A673 (cell line): ENCODE data around the gene MAML1. TPM values are rescaled to one million over a fixed set of nuclear protein-coding genes. Genes with fewer than 3 reads are reported as not detected.

Source experiments
- BruUV-seq: library from RNA; stranded (reverse); fragments of 400-500 nt; replicated peaks from 2 replicates; lab custom pipeline; 2021; lab: Mats Ljungman, UMichigan
- CTCF ChIA-PET: fragments of 300-600 bp; sonication (Branson Sonifier 250); formaldehyde crosslinking; loops from one replicate; lab custom pipeline; 2022; ENCODE audit warnings: antibody characterized with exemption; lab: Charles Lee
- POLR2A ChIA-PET: fragments of 300-600 bp; sonication (Branson Sonifier 250); formaldehyde crosslinking; loops from one replicate; lab custom pipeline; 2022; ENCODE audit warnings: antibody characterized with exemption; ENCODE audit not compliant: low non-redundant PET; lab: Charles Lee
- DNase-seq: peaks from one replicate; pipeline ENCODE4 v3.0.0-alpha.2; 2015; ENCODE audit warnings: low spot score
- H3K27ac ChIP-seq: fragments of 200-600 bp; sonication (generic); 2 replicates; pipeline ENCODE4 v1.5.1; 2016; ENCODE audit warnings: mixed run types, low read depth, mild to moderate bottlenecking, mixed read lengths, antibody characterized with exemption, low read length; ENCODE audit not compliant: poor library complexity, severe bottlenecking
- H3K27me3 ChIP-seq: fragments of 200-600 bp; sonication (generic); replicated peaks from 2 replicates; pipeline ENCODE4 v1.6.1; 2017; ENCODE audit warnings: mixed run types, low read depth, mild to moderate bottlenecking, mixed read lengths, antibody characterized with exemption, low read length; ENCODE audit not compliant: insufficient read depth, poor library complexity
- H3K36me3 ChIP-seq: fragments of 200-600 bp; sonication (generic); 2 replicates; pipeline ENCODE4 v1.6.1; 2016; ENCODE audit warnings: mixed run types, mild to moderate bottlenecking, mixed read lengths, antibody characterized with exemption, low read length; ENCODE audit not compliant: insufficient read depth, poor library complexity, severe bottlenecking
- H3K4me1 ChIP-seq: fragments of 200-600 bp; sonication (generic); 2 replicates; pipeline ENCODE4 v1.6.1; 2017; ENCODE audit warnings: mixed run types, mild to moderate bottlenecking, mixed read lengths, antibody characterized with exemption, low read length; ENCODE audit not compliant: insufficient read depth, poor library complexity, severe bottlenecking
- H3K4me3 ChIP-seq: fragments of 200-600 bp; sonication (generic); 2 replicates; pipeline ENCODE4 v1.5.1; 2016; ENCODE audit warnings: low read depth, mixed run types, mild to moderate bottlenecking, mixed read lengths, low read length; ENCODE audit not compliant: poor library complexity, severe bottlenecking
- H3K9me3 ChIP-seq: fragments of 200-600 bp; sonication (generic); 2 replicates; pipeline ENCODE4 v1.6.1; 2016; ENCODE audit warnings: mixed run types, low read depth, mild to moderate bottlenecking, mixed read lengths, antibody characterized with exemption, low read length; ENCODE audit not compliant: poor library complexity, severe bottlenecking
- EZH2 ChIP-seq: fragments of 200-600 bp; sonication (generic); IDR thresholded peaks from 2 replicates; pipeline ENCODE4 v1.6.1; 2017; ENCODE audit warnings: borderline replicate concordance, low read depth, mild to moderate bottlenecking, mixed read lengths, antibody characterized with exemption, low read length; ENCODE audit not compliant: poor library complexity, severe bottlenecking
- intact Hi-C: fragments of 100-400 bp; cut with micrococcal nuclease; formaldehyde crosslinking; loops from one replicate; pipeline ENCODE4 v1.10.0; 2022; ENCODE audit not compliant: unreplicated experiment
- total RNA-seq: library from RNA; stranded (reverse); gene quantifications from 2 replicates; pipeline ENCODE4 v1.2.3, GENCODE V29; 2021
- TF ChIP-seq, protein P1 (sequence below): fragments of 300-800, 200-600 bp; sonication (generic); conservative IDR thresholded peaks from 2 replicates; pipeline ENCODE4 v1.5.1; 2017; ENCODE audit warnings: low read depth, mild to moderate bottlenecking, antibody characterized with exemption, low read length, moderate library complexity, mixed read lengths

The MAML1 gene
- total RNA-seq, 1 experiment from 2014 or later, result 34.3 TPM

GRCh38 chr5:179749857-179750508 is 17.4 kb downstream of the MAML1 start:
- H3K27me3 ChIP-seq, result no peaks in the 10 kb centered on the region
- no TSS peak for BruUV-seq
- ChIA-PET POLR2A (no interaction called here), CTCF (no interaction called here)
- H3K4me3 ChIP-seq, result no peak overlapping the region
- intact Hi-C loops, result no loop called here
- no peaks in the 10 kb centered on the region for H3K4me1 ChIP-seq
- H3K36me3 ChIP-seq, result peaks cover 3% of the 10 kb centered on the region
- H3K27ac ChIP-seq, result no peak overlapping the region
- TF ChIP-seq, protein P1, sequence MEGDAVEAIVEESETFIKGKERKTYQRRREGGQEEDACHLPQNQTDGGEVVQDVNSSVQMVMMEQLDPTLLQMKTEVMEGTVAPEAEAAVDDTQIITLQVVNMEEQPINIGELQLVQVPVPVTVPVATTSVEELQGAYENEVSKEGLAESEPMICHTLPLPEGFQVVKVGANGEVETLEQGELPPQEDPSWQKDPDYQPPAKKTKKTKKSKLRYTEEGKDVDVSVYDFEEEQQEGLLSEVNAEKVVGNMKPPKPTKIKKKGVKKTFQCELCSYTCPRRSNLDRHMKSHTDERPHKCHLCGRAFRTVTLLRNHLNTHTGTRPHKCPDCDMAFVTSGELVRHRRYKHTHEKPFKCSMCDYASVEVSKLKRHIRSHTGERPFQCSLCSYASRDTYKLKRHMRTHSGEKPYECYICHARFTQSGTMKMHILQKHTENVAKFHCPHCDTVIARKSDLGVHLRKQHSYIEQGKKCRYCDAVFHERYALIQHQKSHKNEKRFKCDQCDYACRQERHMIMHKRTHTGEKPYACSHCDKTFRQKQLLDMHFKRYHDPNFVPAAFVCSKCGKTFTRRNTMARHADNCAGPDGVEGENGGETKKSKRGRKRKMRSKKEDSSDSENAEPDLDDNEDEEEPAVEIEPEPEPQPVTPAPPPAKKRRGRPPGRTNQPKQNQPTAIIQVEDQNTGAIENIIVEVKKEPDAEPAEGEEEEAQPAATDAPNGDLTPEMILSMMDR, result no peak
- no peak for TF ChIP-seq EZH2
- no peak for DNase-seq
- no peaks in the 10 kb centered on the region for H3K9me3 ChIP-seq

GRCh38 chr5:179753971-179754370 is 21.3 kb downstream of the MAML1 start:
- no peak for TF ChIP-seq EZH2
- TF ChIP-seq, protein P1, result no peak
- CTCF ChIA-PET, result no interaction called here
- no peaks in the 10 kb centered on the region for H3K4me1 ChIP-seq
- peaks cover 3% of the 10 kb centered on the region for H3K36me3 ChIP-seq
- H3K27me3 ChIP-seq, result no peaks in the 10 kb centered on the region
- intact Hi-C loops, result no loop called here
- no peak for DNase-seq
- H3K27ac ChIP-seq, result no peak overlapping the region
- H3K9me3 ChIP-seq, result no peaks in the 10 kb centered on the region
- H3K4me3 ChIP-seq, result no peak overlapping the region
- POLR2A ChIA-PET, result interaction anchor here (0.5 kb wide), 1 partner anchor 76 kb away, joined by 3 read pairs; no protein-coding TSS in a partner anchor
- no TSS peak for BruUV-seq

- no peak for DNase-seq
- no peak overlapping the region for H3K4me3 ChIP-seq
- intact Hi-C loops, result no loop called here
- no peak overlapping the region for H3K27ac ChIP-seq
- H3K9me3 ChIP-seq, result no peaks in the 10 kb centered on the region
- ChIA-PET POLR2A (no interaction called here), CTCF (no interaction called here)
- no peaks in the 10 kb centered on the region for H3K36me3 ChIP-seq
- TF ChIP-seq EZH2, result no peak
- TF ChIP-seq, protein P1, result no peak
- no peaks in the 10 kb centered on the region for H3K27me3 ChIP-seq
- H3K4me1 ChIP-seq, result no peaks in the 10 kb centered on the region
- no TSS peak for BruUV-seq
Observed at GRCh38 chr5:179755022-179755421, 22.4 kb downstream of the MAML1 start.
